ENCODE results near the gene TMEM121.
"Not testable (repeated sequence)": the region's sequence is repeated elsewhere in the genome, so short reads cannot be mapped to it uniquely, and the experiment has no call there.

The TMEM121 gene

DNA sequence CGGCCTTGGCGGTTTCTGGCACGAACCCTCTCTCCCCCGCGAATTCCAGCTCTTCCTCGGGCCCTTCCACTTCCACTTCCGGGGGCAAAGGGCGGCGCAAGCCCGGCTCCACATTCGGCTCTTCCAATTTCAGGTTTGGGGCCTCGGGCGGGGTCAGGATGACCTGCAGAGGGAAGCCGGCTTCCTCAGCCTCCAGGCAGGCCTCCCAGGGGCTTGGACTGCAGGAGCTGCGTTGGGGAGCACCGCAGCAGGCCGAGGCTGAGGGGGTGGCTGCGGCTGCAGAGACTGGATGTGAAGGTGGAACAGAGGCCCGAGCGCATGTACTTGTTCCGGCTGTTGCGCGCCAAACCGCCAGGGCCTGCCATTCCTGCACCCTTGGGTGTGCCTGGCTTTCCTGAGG, 20.7 kb downstream of the TMEM121 start:
- DNase-seq = not testable (repeated sequence)

- no peak for DNase-seq
These were observed 21.4 kb downstream of the TMEM121 start for GRCh38 chr14:105547741-105548169.

DNA sequence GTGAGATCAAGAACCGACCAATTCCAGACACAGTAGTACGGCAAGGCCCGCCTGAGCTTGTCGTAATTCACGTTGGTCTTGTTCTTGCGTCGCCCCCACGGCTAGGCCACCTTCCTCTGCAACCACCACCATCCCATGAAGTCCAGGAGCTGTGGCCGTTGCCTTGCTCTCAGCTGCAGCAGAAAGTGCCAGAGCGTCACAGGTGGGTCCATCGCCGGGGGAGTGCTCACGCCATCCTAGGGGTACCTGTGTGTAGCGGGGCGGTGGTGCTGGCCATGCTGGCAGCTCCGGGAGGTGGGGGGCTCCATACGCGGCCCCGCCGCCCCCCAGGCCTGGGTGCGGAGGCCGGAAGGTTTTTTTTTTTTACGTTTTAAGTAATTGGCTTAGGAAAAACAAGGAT, 23.1 kb downstream of the TMEM121 start:
- no peak for DNase-seq

GRCh38 chr14:105554022-105554421, 27.6 kb downstream of the TMEM121 start:
- DNase-seq = no peak

- DNase-seq = no peak
These were observed 28.1 kb downstream of the TMEM121 start for GRCh38 chr14:105554523-105554922.

- not testable (repeated sequence) for DNase-seq
These were observed 31.3 kb downstream of the TMEM121 start for GRCh38 chr14:105557671-105558070.

DNA sequence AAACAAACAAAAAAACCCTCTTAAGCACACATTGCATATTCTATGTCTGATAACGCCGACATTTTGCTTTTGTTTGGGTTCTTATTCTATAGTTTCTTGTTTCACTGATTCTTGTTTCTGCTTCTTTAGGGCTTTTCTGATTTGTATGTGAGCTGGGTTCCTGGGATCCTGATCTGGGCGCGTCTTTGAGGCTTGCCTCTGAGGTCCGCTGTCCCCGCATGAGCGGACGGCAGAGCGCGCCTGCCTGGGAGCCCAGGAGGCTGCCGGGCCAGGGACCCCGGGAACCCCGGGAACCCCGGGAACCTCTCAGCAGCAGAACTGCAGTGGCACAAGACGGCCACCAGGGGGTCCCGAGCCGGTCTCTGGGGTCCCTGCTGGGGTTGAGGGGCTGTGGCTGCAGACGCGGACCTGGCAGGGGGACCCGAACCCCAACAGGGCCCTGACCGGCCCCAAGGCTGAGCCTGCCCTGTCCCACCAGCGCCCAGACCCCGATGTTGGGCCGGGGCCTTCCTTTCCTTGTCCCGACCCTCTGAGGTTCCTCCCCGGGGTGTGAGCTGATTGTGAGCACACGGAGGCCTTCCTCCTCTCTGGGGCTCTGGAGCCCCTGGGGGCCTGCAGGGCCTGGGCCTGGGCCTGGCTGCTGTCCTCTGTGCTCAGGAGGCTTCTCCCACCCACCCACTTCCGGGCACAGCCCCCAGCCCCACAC, 32.2 kb downstream of the TMEM121 start:
- DNase-seq = not testable (repeated sequence)

GRCh38 chr14:105559384-105560047, 33.1 kb downstream of the TMEM121 start:
- not testable (repeated sequence) for DNase-seq

DNA sequence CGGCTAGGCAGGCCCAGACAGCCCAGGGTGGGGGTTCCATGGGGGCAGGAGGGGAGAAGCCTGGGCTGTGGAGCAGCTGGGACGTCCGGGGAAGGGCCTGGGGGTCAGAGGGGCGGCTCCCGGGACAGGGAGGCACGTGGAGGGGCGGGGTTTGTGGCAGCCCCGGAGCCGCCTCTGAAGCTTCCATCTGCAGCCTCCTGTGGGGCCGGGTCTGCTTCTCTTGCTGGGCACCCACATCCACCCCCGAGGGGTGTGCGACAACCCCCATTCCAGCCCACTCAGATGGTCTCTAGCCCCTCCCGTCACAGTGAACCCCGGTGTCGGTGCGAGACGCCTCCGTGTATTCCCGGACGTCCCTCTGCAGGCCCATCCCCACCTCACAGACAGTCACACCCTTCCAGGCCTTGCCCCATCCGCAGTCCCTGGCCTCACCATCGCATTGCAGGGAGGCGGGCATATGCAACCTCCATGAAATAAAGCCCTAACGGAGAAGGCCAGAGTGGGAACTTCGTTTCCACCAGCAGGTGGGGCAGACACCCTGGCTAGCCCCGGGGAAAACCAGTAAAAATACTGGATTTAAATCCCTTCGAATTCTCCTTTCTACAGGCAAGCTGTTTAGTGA, 33.8 kb downstream of the TMEM121 start:
- DNase-seq = not testable (repeated sequence)

- not testable (repeated sequence) for DNase-seq
These were observed 35.0 kb downstream of the TMEM121 start for GRCh38 chr14:105561345-105561744.

GRCh38 chr14:105562713-105563346, 36.4 kb downstream of the TMEM121 start:
- no peak for DNase-seq

GRCh38 chr14:105563347-105563737, 37.0 kb downstream of the TMEM121 start:
- DNase-seq = no peak

DNA sequence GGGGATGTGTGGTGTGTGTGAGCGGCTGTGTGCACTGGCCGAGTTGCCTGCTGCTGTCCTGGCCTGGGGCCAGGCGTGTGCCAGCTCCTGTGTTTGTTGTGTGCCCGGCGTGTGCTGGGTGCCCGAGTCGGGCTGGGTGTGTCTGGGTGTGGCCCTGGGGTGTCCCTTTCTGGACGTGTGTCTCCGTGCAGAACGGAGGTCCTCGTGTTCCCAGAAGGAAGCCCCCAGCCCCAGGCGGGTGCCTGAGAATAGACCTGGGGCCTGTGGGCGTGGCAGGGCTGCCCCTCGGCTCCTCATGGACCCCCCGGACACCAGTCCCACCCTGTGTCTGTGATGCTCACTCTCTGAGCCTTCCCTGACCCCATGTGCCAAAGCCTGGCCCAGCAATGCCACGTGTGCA, 38.2 kb downstream of the TMEM121 start:
- DNase-seq = not testable (repeated sequence)

DNA sequence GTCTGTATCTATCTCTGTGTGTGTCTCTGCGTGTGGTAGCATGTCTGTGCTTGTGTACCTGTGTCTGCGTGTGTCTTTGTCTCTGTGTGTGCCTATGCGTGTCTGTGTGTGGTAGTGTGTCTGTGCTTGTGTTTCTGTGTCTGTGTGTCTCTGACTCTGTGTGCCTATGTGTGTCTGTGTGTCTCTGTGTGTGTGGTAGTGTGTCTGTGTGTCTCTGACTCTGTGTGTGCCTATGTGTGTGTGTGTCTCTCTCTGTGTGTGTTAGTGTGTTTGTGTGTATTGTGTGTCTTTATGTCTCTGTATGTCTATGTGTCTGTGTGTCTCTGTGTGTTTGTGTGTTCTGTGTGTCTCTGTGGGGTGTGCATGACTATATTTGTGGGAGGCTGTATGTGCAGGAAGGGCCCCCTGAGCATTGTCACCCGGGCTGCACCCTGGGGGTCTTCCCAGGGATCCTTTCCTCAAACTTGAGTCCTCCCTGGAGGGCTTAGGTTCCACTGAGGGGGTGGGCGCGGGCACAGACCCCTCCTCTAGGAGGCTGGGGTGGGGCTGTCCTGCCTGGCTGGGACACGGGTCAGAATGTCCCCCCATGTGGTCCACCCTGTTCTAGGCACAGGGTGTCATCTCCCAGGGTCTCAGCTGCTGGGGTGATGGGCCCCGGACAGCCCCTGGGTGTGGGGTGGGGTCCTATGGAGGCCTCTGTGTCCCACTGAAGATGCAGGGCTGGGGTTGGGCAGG, 39.0 kb downstream of the TMEM121 start:
- DNase-seq = not testable (repeated sequence)

- DNase-seq = not testable (repeated sequence)
These were observed 40.1 kb downstream of the TMEM121 start for GRCh38 chr14:105566248-105567163.

- not testable (repeated sequence) for DNase-seq
These were observed 41.1 kb downstream of the TMEM121 start for GRCh38 chr14:105567164-105568103.

GRCh38 chr14:105568140-105568843, 41.9 kb downstream of the TMEM121 start:
- DNase-seq = not testable (repeated sequence)

DNA sequence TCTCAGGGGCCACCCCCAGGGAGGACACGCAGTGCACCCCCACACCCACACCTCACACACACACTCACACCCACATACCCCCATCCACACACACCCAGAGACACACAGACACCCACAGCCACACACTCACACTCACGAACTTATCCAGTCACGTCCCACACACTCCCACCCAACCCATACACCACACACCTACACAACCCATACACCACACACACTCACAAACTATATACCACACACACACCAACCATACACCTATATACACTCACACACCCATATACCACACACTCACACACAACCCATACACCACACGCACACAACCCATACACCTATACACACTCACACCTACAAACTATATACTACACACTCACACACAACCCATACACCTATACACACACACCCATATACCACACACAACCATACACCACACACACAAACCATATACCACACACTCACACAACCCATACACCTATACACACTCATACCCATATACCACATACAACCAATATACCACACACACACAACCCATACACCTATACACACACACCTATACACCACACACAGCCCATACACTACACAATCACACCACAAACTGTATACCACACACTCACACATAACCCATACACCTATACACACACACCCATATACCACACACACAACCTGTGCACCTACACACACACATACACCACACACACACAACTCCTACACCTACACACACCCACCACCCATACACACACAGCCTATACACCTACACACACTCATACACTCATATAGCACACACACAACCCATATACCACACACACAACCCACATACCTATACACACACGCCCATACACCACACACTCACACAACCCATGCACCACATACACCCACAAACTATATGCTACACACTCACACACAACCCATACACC, 42.7 kb downstream of the TMEM121 start:
- DNase-seq = no peak

Data from fibroblast of skin of scalp (primary cell).